ENCODE measurements around the gene COA8. TPM values are rescaled to one million over a fixed set of nuclear protein-coding genes. Genes with fewer than 3 reads are reported as not detected.

Gene COA8
- total and polyA plus RNA-seq, 2 donors (not counting 1 experiment from before 2014, with no cell fraction given), result 25.5 to 26.4 TPM

DNA sequence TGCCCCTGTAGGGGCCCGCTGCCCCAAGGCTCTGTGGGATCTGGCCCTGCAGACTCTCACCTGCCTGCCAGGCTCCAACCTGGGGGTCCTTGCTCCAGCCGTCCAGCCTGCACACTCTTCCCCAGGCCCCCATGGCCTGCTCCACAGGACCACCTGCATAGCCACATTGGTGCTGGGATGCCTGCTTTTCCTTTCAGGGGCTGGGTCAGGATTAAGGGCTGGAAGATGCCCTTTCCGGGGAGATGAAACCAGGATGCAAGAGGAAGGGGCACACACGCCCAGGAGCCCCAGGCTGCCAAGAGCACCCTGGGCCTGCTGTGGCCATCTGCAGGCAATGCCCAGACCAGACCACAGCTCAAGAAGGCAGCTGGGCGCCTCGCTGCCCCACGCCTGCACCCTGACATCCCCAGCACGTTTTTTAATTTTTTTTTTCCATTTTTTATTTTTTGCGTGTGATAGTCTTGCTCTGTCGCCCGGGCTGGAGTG, 15.3 kb upstream of the COA8 start:
- H3K79me2 ChIP-seq (ENCODE audit: control insufficient read depth, insufficient read depth, low read length), result no peaks in the 10 kb centered on the region
- H3K9ac ChIP-seq (ENCODE audit: insufficient read depth, low read length), result no peak overlapping the region
- no peak for TF ChIP-seq EZH2 (IDR thresholded peaks at IDR 0.05; ENCODE audit: low read length, missing control alignments)
- TF ChIP-seq, protein P1, sequence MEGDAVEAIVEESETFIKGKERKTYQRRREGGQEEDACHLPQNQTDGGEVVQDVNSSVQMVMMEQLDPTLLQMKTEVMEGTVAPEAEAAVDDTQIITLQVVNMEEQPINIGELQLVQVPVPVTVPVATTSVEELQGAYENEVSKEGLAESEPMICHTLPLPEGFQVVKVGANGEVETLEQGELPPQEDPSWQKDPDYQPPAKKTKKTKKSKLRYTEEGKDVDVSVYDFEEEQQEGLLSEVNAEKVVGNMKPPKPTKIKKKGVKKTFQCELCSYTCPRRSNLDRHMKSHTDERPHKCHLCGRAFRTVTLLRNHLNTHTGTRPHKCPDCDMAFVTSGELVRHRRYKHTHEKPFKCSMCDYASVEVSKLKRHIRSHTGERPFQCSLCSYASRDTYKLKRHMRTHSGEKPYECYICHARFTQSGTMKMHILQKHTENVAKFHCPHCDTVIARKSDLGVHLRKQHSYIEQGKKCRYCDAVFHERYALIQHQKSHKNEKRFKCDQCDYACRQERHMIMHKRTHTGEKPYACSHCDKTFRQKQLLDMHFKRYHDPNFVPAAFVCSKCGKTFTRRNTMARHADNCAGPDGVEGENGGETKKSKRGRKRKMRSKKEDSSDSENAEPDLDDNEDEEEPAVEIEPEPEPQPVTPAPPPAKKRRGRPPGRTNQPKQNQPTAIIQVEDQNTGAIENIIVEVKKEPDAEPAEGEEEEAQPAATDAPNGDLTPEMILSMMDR (conservative IDR thresholded peaks at IDR 0.05 in 1 of 2, IDR thresholded peaks at IDR 0.05 in 1 of 2; ENCODE audit: low read depth in 1 of 2, low read length in 2 of 2), result no peak
- no peak overlapping the region for H3K4me3 ChIP-seq (replicated peaks in 1 of 4; ENCODE audit: control extremely low read depth in 1 of 4, insufficient read depth in 1 of 4, low read depth in 3 of 4, low read length in 4 of 4)
- no peaks in the 10 kb centered on the region for H4K20me1 ChIP-seq (ENCODE audit: control insufficient read depth, extremely low read depth, insufficient read depth, low read length)
- no peak overlapping the region for H3K4me2 ChIP-seq (ENCODE audit: extremely low read depth, insufficient read depth, low read length)
- H3K27ac ChIP-seq (ENCODE audit: insufficient read depth, low read length), result no peak overlapping the region
- DNase-seq (ENCODE audit: low read depth in 2 of 2), result no peak
- no peaks in the 10 kb centered on the region for H3K27me3 ChIP-seq (ENCODE audit: control insufficient read depth, insufficient read depth, low read length)
- H3K4me1 ChIP-seq (ENCODE audit: control insufficient read depth, extremely low read depth, insufficient read depth, low read length), result peaks cover 31% of the 10 kb centered on the region
- no peak overlapping the region for H2AFZ ChIP-seq (ENCODE audit: low read length)
- H3K9me3 ChIP-seq (ENCODE audit: control insufficient read depth, insufficient read depth, low read depth, low read length), result no peaks in the 10 kb centered on the region
- no peaks in the 10 kb centered on the region for H3K36me3 ChIP-seq (ENCODE audit: control insufficient read depth, insufficient read depth, low read length)

DNA sequence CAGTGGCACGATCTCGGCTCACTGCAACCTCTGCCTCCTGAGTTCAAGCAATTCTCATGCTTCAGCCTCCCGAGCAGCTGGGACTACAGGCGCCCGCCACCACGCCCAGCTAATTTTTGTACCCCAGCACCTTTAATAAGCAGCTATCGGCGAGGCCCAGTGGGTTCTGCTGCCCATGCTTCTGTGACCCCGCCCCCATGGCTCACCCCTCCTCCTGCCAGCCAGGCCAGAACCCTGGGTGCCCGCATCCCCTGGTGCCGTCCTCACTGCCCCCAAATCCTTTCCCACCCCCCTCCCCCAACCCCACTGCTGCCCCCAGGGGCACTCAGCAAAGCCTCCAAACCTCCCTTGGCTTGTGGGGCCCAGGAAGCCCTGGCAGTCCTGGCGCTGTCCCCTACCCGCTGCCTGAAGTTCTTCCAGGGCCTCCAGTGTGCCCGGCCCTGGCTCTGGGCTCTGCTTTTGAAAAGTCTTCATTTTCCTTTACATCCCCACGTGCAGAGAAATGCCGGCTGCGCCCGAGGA, 14.8 kb upstream of the COA8 start:
- H3K27ac ChIP-seq (ENCODE audit: insufficient read depth, low read length), result no peak overlapping the region
- no peak overlapping the region for H2AFZ ChIP-seq (ENCODE audit: low read length)
- peaks cover 31% of the 10 kb centered on the region for H3K4me1 ChIP-seq (ENCODE audit: control insufficient read depth, extremely low read depth, insufficient read depth, low read length)
- no peak for DNase-seq (ENCODE audit: low read depth in 2 of 2)
- no peak overlapping the region for H3K4me2 ChIP-seq (ENCODE audit: extremely low read depth, insufficient read depth, low read length)
- no peaks in the 10 kb centered on the region for H3K36me3 ChIP-seq (ENCODE audit: control insufficient read depth, insufficient read depth, low read length)
- no peak overlapping the region for H3K4me3 ChIP-seq (replicated peaks in 1 of 4; ENCODE audit: control extremely low read depth in 1 of 4, insufficient read depth in 1 of 4, low read depth in 3 of 4, low read length in 4 of 4)
- TF ChIP-seq EZH2 (IDR thresholded peaks at IDR 0.05; ENCODE audit: low read length, missing control alignments), result no peak
- TF ChIP-seq, protein P1 (conservative IDR thresholded peaks at IDR 0.05 in 1 of 2, IDR thresholded peaks at IDR 0.05 in 1 of 2; ENCODE audit: low read depth in 1 of 2, low read length in 2 of 2), result no peak
- no peaks in the 10 kb centered on the region for H3K27me3 ChIP-seq (ENCODE audit: control insufficient read depth, insufficient read depth, low read length)
- no peak overlapping the region for H3K9ac ChIP-seq (ENCODE audit: insufficient read depth, low read length)
- no peaks in the 10 kb centered on the region for H3K9me3 ChIP-seq (ENCODE audit: control insufficient read depth, insufficient read depth, low read depth, low read length)
- no peaks in the 10 kb centered on the region for H4K20me1 ChIP-seq (ENCODE audit: control insufficient read depth, extremely low read depth, insufficient read depth, low read length)
- no peaks in the 10 kb centered on the region for H3K79me2 ChIP-seq (ENCODE audit: control insufficient read depth, insufficient read depth, low read length)

DNA sequence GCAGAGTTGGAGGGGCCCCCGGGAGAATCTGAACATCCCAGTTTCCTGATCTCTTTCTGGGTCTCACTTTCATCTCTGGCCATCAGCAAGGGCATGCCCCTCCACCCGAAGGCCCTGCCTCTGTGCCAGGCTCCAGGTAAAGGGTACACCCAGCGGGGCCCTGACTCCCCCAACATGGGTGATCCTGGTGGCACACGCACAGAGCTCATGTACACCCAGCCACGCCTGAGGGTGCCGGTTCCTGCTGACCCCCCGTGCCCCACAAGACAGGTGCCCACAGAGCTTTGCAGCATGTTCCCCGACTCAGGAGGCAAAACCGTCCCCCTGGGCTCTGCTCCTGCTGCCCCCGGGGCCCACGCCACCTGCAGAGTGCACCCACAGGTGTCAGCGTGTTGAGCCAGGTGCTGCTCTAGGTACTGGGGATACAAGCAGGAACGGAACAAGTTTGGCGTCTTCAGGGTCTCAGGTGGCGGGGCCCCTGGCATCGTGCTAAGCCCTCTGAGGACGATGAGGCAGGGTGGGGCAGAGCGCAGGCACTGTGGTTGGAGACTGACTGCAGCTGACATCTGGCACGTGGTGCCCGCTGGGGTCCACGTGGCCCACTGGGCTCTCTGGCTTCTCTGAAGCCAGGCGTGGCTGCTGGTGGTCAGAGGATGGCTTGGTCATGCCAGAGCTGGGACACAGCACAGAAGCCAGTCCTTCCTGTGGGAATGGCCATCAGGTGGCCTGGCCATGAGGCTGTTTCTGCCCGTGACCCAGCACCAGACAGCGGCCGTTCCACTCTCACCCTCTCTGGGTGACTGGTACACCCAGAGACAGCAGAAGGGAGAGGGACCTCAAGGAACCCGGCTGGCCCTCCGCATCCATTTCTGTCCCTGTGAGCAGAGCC, 14.1 kb upstream of the COA8 start:
- Histone ChIP-seq H3K9me3 (ENCODE audit: control insufficient read depth, insufficient read depth, low read depth, low read length) (no peaks in the 10 kb centered on the region), H2AFZ (ENCODE audit: low read length) (no peak overlapping the region), H3K4me1 (ENCODE audit: control insufficient read depth, extremely low read depth, insufficient read depth, low read length) (peaks cover 25% of the 10 kb centered on the region), H3K4me3 (replicated peaks in 1 of 4; ENCODE audit: control extremely low read depth in 1 of 4, insufficient read depth in 1 of 4, low read depth in 3 of 4, low read length in 4 of 4) (no peak overlapping the region), H3K4me2 (ENCODE audit: extremely low read depth, insufficient read depth, low read length) (no peak overlapping the region), H3K79me2 (ENCODE audit: control insufficient read depth, insufficient read depth, low read length) (no peaks in the 10 kb centered on the region), H3K36me3 (ENCODE audit: control insufficient read depth, insufficient read depth, low read length) (no peaks in the 10 kb centered on the region), H3K9ac (ENCODE audit: insufficient read depth, low read length) (no peak overlapping the region), H4K20me1 (ENCODE audit: control insufficient read depth, extremely low read depth, insufficient read depth, low read length) (no peaks in the 10 kb centered on the region), H3K27me3 (ENCODE audit: control insufficient read depth, insufficient read depth, low read length) (no peaks in the 10 kb centered on the region), H3K27ac (ENCODE audit: insufficient read depth, low read length) (no peak overlapping the region)
- DNase-seq (ENCODE audit: low read depth in 2 of 2), result no peak
- TF ChIP-seq, protein P1 (conservative IDR thresholded peaks at IDR 0.05 in 1 of 2, IDR thresholded peaks at IDR 0.05 in 1 of 2; ENCODE audit: low read depth in 1 of 2, low read length in 2 of 2), result no peak
- no peak for TF ChIP-seq EZH2 (IDR thresholded peaks at IDR 0.05; ENCODE audit: low read length, missing control alignments)

Measured in fibroblast of lung (primary cell).